Skeletal muscle cell (primary cell): ENCODE data around the gene DTWD1.
"Not testable (repeated sequence)": the region's sequence is repeated elsewhere in the genome, so short reads cannot be mapped to it uniquely, and the experiment has no call there.

ENCODE experiments used
- DNase-seq: peaks from one replicate; pipeline ENCODE4 v3.0.0-alpha.2; 2010; ENCODE audit warnings: low read depth
- H3K4me3 ChIP-seq: 2 replicates; pipeline ENCODE4 v1.5.1; 2011; ENCODE audit warnings: low read depth, mild to moderate bottlenecking, control low read depth, low read length, moderate library complexity

DTWD1 gene

GRCh38 chr15:49644364-49644794, 23.5 kb downstream of the DTWD1 start:
- H3K4me3 ChIP-seq: no peak overlapping the region

GRCh38 chr15:49645277-49645676, 24.4 kb downstream of the DTWD1 start:
- no peak for DNase-seq
- no peak overlapping the region for H3K4me3 ChIP-seq

More at GRCh38 chr15:49644364-49644794, 23.5 kb downstream of the DTWD1 start:
- DNase-seq: no peak

GRCh38 chr15:49645941-49646340, 25.1 kb downstream of the DTWD1 start:
- H3K4me3 ChIP-seq: no peak overlapping the region
- peak; percentile 47 for DNase-seq

GRCh38 chr15:49646891-49647290, 26.0 kb downstream of the DTWD1 start:
- DNase-seq: no peak
- H3K4me3 ChIP-seq: no peak overlapping the region

GRCh38 chr15:49649987-49650386, 29.1 kb downstream of the DTWD1 start:
- no peak overlapping the region for H3K4me3 ChIP-seq
- DNase-seq: no peak

- H3K4me3 ChIP-seq: no peak overlapping the region
- DNase-seq: no peak
These were observed 29.8 kb downstream of the DTWD1 start for GRCh38 chr15:49650676-49651075.

- no peak overlapping the region for H3K4me3 ChIP-seq
These were observed 32.1 kb downstream of the DTWD1 start for GRCh38 chr15:49652922-49653321.

GRCh38 chr15:49656734-49657133, 35.9 kb downstream of the DTWD1 start:
- H3K4me3 ChIP-seq: no peak overlapping the region
- no peak for DNase-seq

More at GRCh38 chr15:49652922-49653321, 32.1 kb downstream of the DTWD1 start:
- DNase-seq: no peak

GRCh38 chr15:49664716-49665115, 43.9 kb downstream of the DTWD1 start:
- no peak for DNase-seq
- no peak overlapping the region for H3K4me3 ChIP-seq

- DNase-seq, H3K4me3 ChIP-seq: not testable (repeated sequence)
These were observed 45.6 kb downstream of the DTWD1 start for GRCh38 chr15:49666486-49666885.

- H3K4me3 ChIP-seq: no peak overlapping the region
- DNase-seq: no peak
These were observed 48.4 kb downstream of the DTWD1 start for GRCh38 chr15:49669288-49669687.

- no peak for DNase-seq
- H3K4me3 ChIP-seq: no peak overlapping the region
These were observed 53.0 kb downstream of the DTWD1 start for GRCh38 chr15:49673861-49674260.

GRCh38 chr15:49674370-49674769, 53.5 kb downstream of the DTWD1 start:
- H3K4me3 ChIP-seq: no peak overlapping the region
- no peak for DNase-seq

GRCh38 chr15:49675041-49675440, 54.2 kb downstream of the DTWD1 start:
- H3K4me3 ChIP-seq: no peak overlapping the region
- peak; percentile 67 for DNase-seq

GRCh38 chr15:49678655-49679054, 57.8 kb downstream of the DTWD1 start:
- no peak overlapping the region for H3K4me3 ChIP-seq
- no peak for DNase-seq

- no peak overlapping the region for H3K4me3 ChIP-seq
- peak; percentile 31 for DNase-seq
These were observed 65.8 kb downstream of the DTWD1 start for GRCh38 chr15:49686599-49686998.

GRCh38 chr15:49688135-49688790, 67.4 kb downstream of the DTWD1 start:
- no peak for DNase-seq
- no peak overlapping the region for H3K4me3 ChIP-seq

GRCh38 chr15:49692514-49693090, 71.8 kb downstream of the DTWD1 start:
- no peak for DNase-seq
- H3K4me3 ChIP-seq: no peak overlapping the region

- no peak overlapping the region for H3K4me3 ChIP-seq
- DNase-seq: no peak
These were observed 72.7 kb downstream of the DTWD1 start for GRCh38 chr15:49693498-49693897.

- DNase-seq: peak; percentile 67
- H3K4me3 ChIP-seq: no peak overlapping the region
These were observed 75.6 kb downstream of the DTWD1 start for GRCh38 chr15:49696433-49696832.

- H3K4me3 ChIP-seq: no peak overlapping the region
- no peak for DNase-seq
These were observed 76.3 kb downstream of the DTWD1 start for GRCh38 chr15:49697121-49697520.
